Measurements from ENCODE around the gene CACNA2D2. TPM values are rescaled to one million over a fixed set of nuclear protein-coding genes. Genes with fewer than 3 reads are reported as not detected.

The CACNA2D2 gene
- total RNA-seq, 1 donor from 2014 or later: 0.21 TPM

- Histone ChIP-seq H3K27me3 (ENCODE audit: control insufficient read depth, insufficient read depth, low read length) (peaks cover 5% of the 10 kb centered on the region), H3K4me3 (ENCODE audit: low read depth, low read length) (no peak overlapping the region), H3K36me3 (ENCODE audit: control insufficient read depth, insufficient read depth, low read length) (no peaks in the 10 kb centered on the region)
- no peak for TF ChIP-seq CTCF (IDR thresholded peaks at IDR 0.05; ENCODE audit: insufficient read depth, low read length, poor library complexity, severe bottlenecking)
- DNase-seq (ENCODE audit: low read depth): no peak
Measured at GRCh38 chr3:50422153-50422552, 81.3 kb downstream of the CACNA2D2 start.

- H3K27me3 ChIP-seq (ENCODE audit: control insufficient read depth, insufficient read depth, low read length): peaks cover 5% of the 10 kb centered on the region
- no peak for DNase-seq (ENCODE audit: low read depth)
- no peak overlapping the region for H3K4me3 ChIP-seq (ENCODE audit: low read depth, low read length)
- H3K36me3 ChIP-seq (ENCODE audit: control insufficient read depth, insufficient read depth, low read length): no peaks in the 10 kb centered on the region
- no peak for TF ChIP-seq CTCF (IDR thresholded peaks at IDR 0.05; ENCODE audit: insufficient read depth, low read length, poor library complexity, severe bottlenecking)
Measured at GRCh38 chr3:50419595-50420370, 83.7 kb downstream of the CACNA2D2 start.

GRCh38 chr3:50418850-50419249 lies 84.6 kb downstream of the CACNA2D2 start:
- no peak for DNase-seq (ENCODE audit: low read depth)
- H3K27me3 ChIP-seq (ENCODE audit: control insufficient read depth, insufficient read depth, low read length): peaks cover 5% of the 10 kb centered on the region
- H3K4me3 ChIP-seq (ENCODE audit: low read depth, low read length): no peak overlapping the region
- no peaks in the 10 kb centered on the region for H3K36me3 ChIP-seq (ENCODE audit: control insufficient read depth, insufficient read depth, low read length)
- TF ChIP-seq CTCF (IDR thresholded peaks at IDR 0.05; ENCODE audit: insufficient read depth, low read length, poor library complexity, severe bottlenecking): no peak

- no peak for TF ChIP-seq CTCF (IDR thresholded peaks at IDR 0.05; ENCODE audit: insufficient read depth, low read length, poor library complexity, severe bottlenecking)
- DNase-seq (ENCODE audit: low read depth): no peak
- H3K27me3 ChIP-seq (ENCODE audit: control insufficient read depth, insufficient read depth, low read length): no peaks in the 10 kb centered on the region
- no peak overlapping the region for H3K4me3 ChIP-seq (ENCODE audit: low read depth, low read length)
- H3K36me3 ChIP-seq (ENCODE audit: control insufficient read depth, insufficient read depth, low read length): no peaks in the 10 kb centered on the region
Measured at GRCh38 chr3:50417637-50418033, 85.8 kb downstream of the CACNA2D2 start.

- no peak for TF ChIP-seq CTCF (IDR thresholded peaks at IDR 0.05; ENCODE audit: insufficient read depth, low read length, poor library complexity, severe bottlenecking)
- Histone ChIP-seq H3K36me3 (ENCODE audit: control insufficient read depth, insufficient read depth, low read length) (no peaks in the 10 kb centered on the region), H3K4me3 (ENCODE audit: low read depth, low read length) (no peak overlapping the region), H3K27me3 (ENCODE audit: control insufficient read depth, insufficient read depth, low read length) (peaks cover 1% of the 10 kb centered on the region)
- DNase-seq (ENCODE audit: low read depth): no peak
Measured at GRCh38 chr3:50416736-50417636, 86.4 kb downstream of the CACNA2D2 start.

Data from kidney epithelial cell (primary cell).